GM03348 (cell line): Measurements from ENCODE around the gene MND1.
"Not testable (repeated sequence)": the region's sequence is repeated elsewhere in the genome, so short reads cannot be mapped to it uniquely, and the experiment has no call there.

Experiments used
- DNase-seq: peaks from one replicate; pipeline ENCODE4 v3.0.0; 2012; ENCODE audit warnings: low spot score

MND1 gene

GRCh38 chr4:153440475-153440874 lies 96.0 kb downstream of the MND1 start:
- DNase-seq, result no peak

GRCh38 chr4:153447175-153447905 lies 102.9 kb downstream of the MND1 start:
- peak; percentile 39 for DNase-seq

- no peak for DNase-seq
Measured at GRCh38 chr4:153448003-153448731, 103.7 kb downstream of the MND1 start.

- DNase-seq, result no peak
Measured at GRCh38 chr4:153449338-153449737, 104.8 kb downstream of the MND1 start.

GRCh38 chr4:153450544-153450917 lies 106.0 kb downstream of the MND1 start:
- no peak for DNase-seq

GRCh38 chr4:153451145-153451544 lies 106.7 kb downstream of the MND1 start:
- not testable (repeated sequence) for DNase-seq

- DNase-seq, result no peak
Measured at GRCh38 chr4:153451911-153452657, 107.6 kb downstream of the MND1 start.

GRCh38 chr4:153452658-153453378 lies 108.3 kb downstream of the MND1 start:
- no peak for DNase-seq

- no peak for DNase-seq
Measured at GRCh38 chr4:153453402-153453801, 108.9 kb downstream of the MND1 start.

GRCh38 chr4:153458969-153459368 lies 114.5 kb downstream of the MND1 start:
- no peak for DNase-seq

GRCh38 chr4:153461549-153461948 lies 117.1 kb downstream of the MND1 start:
- DNase-seq, result not testable (repeated sequence)

GRCh38 chr4:153464068-153464467 lies 119.6 kb downstream of the MND1 start:
- no peak for DNase-seq
